ENCODE data around the gene DPP6.

Gene DPP6

DNA sequence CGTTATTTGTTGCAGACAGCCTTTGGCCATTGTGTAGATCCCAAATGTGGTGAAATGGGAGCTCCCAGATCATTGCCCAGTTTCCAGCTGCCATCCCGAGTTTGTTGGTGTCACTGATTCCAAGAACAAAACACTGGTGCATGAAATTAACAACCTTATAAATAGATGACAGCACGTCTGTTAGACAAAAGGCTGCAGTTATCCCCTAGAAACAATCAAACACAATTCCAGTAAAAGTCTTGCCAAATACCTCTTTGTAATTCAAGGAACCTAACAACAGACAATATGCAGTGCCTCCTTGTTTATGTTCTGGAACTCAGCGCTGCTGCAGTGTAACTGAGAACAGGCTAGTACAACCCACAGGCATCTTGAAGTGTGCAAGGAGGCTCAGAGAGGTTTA, 546.2 kb downstream of the DPP6 start:
- no peak for DNase-seq (ENCODE audit: low read depth)

DNA sequence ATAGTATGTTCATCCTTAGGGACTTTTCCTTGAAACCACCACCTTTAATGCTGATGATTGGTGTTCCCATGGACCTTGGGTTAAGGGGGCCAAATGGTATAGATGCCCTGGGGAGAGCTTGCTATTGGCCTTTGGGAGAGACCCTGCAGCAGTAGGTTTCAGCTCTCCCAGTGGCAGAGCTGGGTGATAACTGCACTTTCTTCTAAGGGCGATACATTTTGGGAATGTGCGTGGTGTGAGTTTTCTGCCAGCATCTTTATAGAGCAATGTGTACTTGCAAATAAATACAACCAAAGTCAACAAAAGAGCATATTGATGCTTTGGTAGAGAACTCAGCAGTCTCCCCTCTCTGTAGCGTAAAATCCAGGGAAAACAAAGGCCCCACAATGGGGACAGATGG, 546.7 kb downstream of the DPP6 start:
- no peak for DNase-seq (ENCODE audit: low read depth)

DNA sequence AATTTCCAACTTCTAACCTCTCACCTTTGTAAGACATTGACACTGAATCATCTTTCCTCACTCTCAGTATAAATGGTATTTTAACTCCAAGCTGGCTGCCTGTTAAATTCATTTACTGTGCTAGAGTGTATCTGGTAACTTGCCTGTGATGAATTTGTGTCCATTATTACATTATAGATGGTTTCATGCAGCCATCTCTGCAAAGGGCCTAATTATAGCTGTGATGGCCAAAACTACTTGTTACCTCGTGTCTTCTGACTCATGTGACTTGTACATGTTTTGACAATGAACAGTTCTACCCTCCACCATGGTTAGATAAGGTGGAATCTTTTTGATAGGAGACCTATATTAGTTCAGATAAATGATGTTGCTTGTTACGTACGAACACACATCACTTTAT, 558.7 kb downstream of the DPP6 start:
- no peak for DNase-seq (ENCODE audit: low read depth)

DNA sequence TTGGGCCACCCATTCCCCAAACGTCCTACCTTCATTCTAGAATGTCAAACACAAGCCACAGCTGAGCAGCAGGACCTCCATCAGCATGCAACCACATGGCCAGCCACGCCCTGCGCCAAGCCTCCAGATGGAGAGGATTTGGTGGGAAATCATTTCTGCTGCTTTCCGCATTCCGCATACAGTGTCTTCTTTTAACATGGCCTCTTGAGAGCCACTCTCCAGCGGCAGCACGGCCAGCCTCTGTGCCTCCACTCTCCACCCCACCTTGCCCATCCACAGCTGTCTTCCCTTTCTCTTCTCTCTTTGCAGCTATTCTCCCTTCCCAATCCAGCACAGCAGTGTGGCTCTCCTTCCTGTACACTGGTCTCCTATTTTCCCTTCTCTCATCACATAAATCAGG, 561.6 kb downstream of the DPP6 start:
- no peak for DNase-seq (ENCODE audit: low read depth)

DNA sequence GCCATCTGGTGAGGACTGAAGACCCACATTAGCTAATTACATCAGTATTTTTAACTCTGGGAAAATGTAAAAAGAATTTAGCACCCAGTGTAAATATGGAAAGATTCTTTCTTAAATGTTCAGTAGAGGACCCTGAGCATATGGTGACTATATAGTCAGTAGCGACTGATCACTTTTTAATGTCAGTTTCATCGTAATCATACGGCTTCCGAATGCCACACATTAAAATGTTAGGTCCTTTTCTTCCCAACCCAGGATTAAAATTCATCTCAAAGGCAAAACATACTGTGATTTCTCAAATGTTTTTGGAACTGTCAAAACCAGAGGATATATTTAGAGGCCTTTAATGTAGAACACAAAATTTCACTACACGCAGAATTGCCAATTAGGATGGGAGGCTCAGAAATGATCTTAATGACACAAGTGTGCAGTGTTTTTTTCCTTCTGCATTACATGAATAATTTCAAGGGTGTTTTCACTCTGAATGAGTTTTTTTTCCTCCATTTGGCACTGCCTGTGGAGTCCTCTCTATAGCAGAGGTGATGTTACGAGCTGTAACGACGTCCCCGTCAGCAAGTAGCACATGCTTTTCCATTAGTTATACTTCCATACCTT, 568.0 kb downstream of the DPP6 start:
- DNase-seq (ENCODE audit: low read depth) = no peak

DNA sequence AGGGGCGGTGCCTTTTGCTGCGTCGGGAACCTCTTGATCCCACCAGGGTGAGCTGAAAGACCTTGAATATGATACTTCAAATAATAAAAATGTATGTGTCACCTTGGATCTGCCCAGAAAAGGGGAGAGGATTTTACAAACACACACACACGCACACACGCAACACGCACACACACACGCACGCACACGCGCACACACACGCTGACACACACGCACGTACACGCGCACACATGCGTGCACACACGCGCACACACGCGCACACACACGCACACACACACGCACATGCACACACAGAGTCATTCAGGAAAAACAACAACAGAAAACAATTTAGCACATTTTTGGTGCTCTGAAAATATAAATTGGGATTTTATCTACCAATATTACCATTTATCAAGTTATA, 571.2 kb downstream of the DPP6 start:
- no peak for DNase-seq (ENCODE audit: low read depth)

DNA sequence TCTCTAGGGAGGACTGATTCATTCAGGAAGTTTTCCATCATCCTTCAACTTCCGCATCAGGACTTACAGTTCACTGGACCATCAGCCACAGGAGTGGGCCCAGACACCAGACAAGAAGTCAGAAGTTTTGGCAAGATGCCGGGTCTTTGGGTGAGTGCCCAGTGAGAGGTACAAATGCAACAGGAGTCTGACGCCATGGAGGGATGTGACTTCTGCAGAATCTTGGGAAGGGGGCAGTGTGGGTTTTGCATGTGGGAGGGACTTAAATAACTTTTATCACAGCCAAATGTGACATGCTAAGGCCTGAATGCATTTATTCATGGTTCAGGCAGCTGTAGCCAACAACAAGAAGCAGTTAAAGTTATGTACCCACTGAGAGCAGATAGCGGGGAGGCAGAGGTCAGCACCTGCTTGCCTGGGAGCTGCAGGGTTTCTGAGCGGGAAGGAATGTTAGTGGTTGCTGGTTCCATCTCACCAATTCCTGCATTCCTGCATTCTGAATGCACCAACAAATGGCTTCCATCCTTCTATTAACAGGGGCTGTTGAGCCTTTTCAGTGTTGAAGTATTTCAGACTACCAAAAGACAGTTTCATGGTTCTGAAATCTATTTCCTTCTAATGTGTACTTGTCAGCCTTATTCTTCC, 575.6 kb downstream of the DPP6 start:
- DNase-seq (ENCODE audit: low read depth) = no peak

DNA sequence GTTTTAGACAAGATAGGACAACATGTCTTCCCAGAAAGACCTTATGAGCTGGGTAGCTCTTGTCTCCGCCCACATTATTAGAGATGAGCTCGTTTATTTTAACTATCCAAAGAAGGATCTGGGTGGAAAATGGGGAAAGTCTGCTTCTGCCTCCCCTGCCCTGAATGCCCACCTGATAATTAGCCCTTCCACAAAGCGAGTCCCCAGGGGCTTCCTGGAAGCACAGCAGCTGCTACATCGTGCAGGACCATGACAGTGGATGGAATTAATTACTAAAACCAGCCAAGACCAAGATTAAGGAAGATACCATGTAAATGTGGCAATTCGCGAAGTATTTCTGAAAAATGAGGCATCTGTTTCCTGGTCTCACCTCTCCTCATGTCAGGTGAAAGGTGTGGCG, 576.4 kb downstream of the DPP6 start:
- no peak for DNase-seq (ENCODE audit: low read depth)

DNA sequence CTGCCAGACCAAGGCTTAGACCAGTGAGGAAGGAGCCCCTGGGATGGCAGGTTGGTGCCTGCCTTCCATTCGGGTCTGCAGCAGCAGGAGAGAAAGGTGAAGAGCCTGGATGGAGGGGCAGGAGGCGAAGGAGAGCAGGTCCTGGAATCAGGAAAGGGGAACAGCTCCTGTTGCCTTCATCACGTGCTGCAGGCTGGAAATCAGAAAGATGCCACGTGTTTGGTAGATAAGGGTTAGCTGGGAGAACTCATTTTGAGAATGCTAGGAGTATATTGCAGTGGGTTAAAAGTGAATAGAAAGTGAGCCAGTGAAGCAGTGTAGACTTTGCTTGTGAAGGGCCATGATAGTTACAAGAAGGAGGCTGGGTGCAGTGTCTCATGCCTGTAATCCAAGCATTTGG, 579.0 kb downstream of the DPP6 start:
- no peak for DNase-seq (ENCODE audit: low read depth)

DNA sequence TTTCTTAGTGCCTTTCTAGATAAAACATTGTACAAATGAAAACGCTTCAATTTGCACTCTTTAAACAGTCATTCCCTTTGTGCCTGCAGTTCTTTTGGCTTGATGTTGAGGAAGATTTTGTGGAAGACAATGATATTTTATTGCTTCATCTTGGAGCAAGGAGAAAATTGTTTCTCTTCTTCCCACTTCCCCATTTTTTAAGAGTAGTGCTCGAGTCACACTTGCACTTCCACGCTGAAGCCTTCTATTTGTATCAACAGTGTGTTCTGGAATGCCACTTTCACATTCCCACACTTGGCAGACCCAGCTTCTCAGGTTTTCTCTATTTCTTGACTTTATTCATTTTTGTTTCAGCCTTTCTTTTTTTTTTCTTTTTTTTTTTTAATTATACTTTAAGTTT, 581.4 kb downstream of the DPP6 start:
- no peak for DNase-seq (ENCODE audit: low read depth)

DNA sequence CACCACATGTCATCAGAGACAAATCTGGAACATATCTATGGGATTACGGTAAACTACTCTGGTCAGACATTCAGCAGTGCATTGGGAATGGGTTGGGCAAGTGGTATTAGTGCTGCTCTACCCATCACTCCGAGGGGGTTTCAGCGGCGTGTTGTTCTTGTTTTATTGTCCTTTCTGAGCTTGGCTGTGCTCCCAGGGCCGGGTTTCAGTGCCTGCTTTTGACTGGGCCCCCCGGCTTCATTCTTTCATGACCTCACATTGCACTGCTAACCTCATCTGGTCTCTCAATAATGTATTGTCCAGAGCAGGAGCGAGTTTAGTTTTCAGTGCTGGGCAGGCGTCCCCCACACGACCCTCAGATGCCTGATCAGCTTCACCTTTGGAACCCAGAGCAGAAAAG, 586.1 kb downstream of the DPP6 start:
- DNase-seq (ENCODE audit: low read depth) = no peak

DNA sequence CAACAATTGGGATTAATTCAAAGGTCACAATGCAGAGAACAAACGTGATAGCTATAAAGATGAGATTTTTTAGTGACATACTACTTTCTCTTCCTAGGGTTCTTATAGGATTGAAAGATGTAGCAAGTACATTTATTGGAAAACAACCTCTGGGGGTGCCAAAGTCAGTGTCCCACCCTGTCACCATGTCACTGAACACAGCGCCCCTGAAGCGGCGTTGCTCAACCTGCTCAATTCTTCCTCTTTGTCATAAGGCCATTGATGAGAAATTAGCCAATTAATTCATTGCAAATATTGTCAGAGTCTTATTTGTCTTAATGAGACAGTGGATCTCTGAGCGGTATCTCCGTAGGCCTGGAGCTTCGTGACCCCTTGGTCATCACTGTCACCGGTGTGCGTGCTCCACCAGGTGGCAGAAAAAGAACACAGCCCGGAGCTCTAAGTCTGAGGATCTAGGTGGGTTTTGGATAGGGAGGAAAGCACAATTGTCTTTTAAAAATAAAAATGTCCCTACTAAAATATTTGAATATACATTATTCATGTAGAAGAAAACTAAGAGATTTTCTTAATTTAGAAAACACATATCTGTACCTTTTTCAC, 588.2 kb downstream of the DPP6 start:
- no peak for DNase-seq (ENCODE audit: low read depth)

DNA sequence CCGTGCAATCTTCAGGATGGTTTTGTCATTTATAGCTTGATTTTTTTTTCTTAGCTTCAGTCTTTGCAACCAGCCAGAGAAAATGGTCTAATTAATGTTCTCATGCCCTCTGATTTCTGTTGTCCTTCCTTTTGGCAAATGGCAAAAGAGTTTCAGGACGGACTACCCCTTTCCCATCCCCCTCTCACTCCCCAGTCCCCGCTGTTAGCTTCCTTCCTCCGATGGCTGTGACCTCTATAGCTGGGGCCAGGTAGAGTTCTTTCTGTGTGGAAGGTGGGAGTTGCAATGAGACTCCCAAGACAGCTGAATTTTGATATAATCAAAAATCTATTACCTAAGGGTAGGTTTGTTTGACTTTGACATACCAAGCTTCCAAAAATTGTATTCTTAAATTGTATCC, 588.7 kb downstream of the DPP6 start:
- DNase-seq (ENCODE audit: low read depth) = no peak

DNA sequence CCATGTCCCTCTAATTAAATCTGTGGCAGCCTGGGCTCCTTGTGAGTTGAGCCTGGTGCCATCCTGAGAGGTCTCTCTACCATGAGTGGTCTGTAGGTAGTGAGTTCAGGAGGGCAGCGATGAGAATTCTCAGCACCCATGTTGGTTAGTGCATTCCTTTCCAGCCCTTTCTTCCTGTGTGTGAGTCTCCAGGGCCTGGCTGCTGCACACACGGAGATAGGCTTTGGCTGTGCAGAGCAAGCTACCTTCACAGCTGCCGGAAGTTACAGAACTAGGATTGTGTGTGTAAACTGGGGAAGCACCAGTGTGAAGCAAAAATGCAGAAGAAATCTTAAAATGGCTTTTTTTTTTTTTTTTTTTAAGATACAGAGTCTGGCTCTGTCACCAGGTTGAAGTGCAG, 592.2 kb downstream of the DPP6 start:
- no peak for DNase-seq (ENCODE audit: low read depth)

DNA sequence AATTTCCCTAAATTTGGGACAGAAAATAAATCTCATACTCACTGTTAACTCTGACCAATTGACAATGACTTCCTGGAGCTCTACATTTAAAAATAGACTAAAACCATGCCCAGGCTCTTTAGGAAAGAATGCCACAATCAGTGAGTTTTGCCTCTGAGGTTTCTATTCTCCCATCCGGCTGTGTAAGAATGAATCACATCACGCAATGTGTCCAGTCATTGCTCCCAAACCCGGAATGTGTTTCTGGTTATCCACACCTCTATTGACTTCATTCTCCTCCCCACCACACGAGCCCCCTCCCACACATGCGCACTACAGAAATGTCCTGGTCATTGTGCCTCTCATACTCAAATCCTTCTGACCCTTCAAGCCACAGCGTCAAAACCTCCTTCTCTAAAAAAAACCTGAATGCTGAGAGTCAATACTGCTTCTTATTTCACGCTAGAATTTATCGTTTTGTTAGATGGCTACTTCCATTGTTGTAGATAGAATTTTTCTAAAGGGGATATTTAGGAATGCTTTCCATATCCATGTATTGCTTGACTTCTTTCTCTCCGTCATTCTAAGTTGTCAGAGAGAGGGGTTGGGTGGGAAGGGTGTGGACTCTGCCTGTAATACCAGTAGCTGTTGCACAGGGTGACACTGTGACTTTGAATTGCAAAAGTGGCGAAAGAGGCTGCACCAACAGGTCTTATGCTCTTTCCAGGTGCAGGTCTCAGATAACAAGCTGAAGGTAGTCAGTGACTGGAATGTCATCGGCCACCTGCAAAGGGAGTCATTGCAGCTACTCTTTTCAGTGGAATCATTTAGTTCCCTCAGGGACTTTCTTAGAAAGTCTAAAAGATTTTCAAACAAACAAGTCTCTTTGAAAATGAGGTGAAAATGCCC, 594.2 kb downstream of the DPP6 start:
- DNase-seq (ENCODE audit: low read depth) = no peak

DNA sequence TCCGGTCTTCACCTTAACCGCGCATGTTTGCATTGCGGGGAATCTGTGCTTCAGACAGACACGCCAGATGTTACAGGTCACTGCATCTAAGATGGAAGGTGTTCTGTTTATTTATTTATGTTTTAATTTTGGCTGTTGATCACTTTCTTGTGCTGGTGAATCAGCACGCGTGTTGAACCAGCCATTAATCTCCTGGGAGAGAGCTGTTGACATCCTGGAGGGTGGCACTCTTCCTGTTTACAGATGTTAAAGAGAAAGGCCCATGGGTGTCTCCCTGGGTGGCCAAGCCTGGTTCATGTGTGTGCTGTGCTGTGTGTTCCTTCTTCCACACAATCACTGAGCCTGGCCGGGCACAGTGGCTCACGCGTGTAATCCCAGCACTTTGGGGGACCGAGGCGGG, 595.4 kb downstream of the DPP6 start:
- DNase-seq (ENCODE audit: low read depth) = no peak

DNA sequence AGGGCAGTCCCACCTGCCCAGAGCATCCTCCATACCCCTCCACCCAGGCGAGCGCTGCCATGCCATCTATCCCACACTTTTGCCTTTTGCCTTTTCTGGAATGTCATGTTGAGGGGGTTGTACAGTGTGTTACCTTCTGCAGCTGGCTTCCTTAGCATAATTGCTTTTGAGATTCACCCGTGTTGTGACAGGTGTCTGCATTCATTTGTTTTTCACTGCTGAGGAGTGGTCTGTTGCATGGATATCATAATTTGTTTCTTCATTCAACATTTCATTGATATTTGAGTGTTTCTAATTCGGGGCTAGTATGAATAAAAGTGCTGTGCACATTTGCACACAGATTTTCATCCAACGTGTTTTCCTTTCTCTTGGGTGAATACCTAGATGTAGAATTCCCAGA, 596.8 kb downstream of the DPP6 start:
- no peak for DNase-seq (ENCODE audit: low read depth)

DNA sequence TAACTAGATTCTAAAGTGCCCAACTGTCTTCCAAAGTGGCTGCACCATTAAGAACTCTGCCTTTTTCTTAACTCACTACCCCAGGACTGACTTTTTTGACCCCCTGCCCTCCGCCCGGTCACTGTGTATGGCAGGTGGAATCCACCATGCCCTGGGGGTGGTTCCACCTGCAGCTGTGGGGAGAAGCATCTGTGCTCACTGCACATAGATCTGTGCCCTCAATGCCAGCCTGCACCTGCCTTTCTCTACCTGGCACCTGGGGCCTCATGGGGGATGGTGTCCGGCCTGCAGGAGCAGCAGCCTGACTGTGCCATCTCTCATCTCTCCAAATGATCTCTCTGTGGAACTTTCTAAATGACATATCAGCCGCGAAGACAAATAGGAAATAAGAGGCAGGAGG, 597.2 kb downstream of the DPP6 start:
- no peak for DNase-seq (ENCODE audit: low read depth)

DNA sequence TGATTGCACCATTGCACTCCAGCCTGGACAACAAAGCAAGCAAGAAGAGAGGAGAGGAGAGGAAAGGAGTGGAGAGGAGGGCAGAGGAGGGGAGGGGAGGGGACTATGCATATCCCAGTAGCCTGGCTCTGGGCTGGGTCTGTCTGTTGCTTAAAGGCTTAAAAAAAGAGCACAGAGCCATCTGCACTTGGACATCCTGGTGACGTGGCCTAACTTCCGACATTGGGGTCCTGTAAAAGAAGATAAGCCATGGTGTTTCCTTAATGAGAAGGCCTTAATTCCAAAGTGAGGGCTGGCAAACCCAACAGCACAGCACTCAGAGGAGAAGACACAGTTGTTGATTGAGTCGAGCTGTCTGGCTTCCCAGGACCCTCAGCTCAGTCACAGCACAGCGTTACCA, 598.1 kb downstream of the DPP6 start:
- DNase-seq (ENCODE audit: low read depth) = no peak

DNA sequence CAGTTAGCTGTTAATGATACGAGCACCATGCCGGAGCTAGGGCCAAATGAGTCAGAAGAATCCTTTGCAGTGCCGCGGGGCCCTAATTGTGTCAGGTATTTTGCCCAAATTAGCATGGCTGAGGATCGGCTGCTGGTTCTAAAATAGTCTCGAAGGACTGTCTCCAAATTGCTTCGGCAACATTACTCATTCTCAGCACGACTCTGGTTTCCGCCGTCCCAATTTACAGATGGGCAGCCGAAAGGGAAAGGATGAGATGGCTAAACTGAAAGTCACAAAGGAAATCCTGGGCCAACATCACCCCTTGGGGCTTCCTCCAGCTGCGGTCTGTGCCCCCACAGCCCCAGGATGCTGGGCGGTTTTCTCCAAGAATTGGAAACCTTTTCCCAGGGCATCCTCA, 599.3 kb downstream of the DPP6 start:
- DNase-seq (ENCODE audit: low read depth) = no peak

DNA sequence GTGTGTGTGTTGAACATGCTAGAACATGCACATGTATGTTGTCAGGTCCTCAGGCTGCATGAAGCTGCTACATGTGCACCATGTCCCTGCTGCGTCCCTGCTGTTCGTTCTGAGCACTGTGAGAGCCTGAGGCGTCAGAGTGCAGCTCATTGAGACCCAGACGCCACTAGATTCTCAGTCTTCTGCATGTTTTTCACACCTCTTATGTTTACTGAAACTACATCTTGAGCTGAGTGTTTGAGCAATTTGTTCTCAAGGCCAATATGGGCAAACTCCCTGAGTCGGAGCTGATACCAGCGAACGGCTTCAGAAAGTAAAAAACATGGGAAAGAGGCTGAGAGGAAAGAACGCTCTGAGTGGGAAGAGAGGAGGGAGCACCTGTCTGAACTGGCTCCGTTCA, 600.4 kb downstream of the DPP6 start:
- no peak for DNase-seq (ENCODE audit: low read depth)

DNA sequence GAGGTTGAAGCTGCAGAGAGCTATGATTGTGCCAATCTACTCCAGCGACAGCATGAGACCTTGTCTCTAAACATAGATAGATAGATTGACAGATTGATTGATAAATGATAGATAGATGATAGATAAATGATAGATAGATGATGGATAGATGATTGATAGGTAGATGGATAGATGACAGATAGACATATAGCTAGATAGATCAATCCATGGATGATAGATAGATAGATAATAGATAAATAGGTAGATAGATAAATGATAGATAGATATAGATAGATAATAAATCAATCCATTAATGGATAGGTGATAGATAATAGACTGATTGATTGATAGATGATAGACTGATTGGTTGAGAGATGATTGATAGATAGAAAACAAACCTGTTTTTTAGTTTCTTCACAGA, 601.1 kb downstream of the DPP6 start:
- no peak for DNase-seq (ENCODE audit: low read depth)

DNA sequence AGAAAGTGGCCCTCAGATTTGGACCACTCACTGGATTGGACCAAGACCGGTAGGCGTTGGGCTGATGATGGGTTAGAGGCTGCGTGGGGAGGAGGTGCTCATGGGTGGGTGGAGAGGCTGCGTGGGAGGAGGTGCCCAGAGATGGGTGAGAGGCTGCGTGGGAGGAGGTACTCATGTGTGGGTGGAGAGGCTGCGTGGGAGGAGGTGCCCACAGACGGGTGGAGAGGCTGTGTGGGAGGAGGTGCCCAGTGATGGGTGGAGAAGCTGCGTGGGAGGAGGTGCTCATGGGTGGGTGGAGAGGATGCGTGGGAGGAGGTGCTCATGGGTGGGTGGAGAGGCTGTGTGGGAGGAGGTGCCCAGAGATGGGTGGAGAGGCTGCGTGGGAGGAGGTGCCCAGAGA, 604.4 kb downstream of the DPP6 start:
- DNase-seq (ENCODE audit: low read depth) = no peak

Measured in non-pigmented ciliary epithelial cell (primary cell).